ENCODE results near the gene KIF27.
"Not testable (repeated sequence)": the region's sequence is repeated elsewhere in the genome, so short reads cannot be mapped to it uniquely, and the experiment has no call there.

KIF27 gene

DNA sequence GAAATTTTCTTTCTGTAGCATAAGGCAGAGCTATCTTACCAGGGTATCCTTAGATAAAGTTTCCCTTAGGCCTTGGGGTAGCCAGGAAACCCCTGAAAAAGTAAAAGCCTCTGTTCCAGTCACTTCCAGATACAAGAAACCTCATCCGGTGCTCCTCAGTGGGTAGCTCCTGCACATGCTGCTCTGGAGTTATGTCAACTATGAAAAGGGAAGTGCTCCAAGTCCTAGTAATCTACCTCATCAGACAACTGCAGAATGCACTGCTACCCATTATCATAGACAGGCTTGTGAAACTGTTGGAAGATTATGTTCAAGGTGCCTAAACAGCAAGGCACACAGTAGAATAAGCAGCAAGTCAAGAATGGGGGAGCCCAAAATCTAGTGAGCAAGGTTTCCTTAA lies 112.0 kb downstream of the KIF27 start:
- not testable (repeated sequence) for DNase-seq

DNA sequence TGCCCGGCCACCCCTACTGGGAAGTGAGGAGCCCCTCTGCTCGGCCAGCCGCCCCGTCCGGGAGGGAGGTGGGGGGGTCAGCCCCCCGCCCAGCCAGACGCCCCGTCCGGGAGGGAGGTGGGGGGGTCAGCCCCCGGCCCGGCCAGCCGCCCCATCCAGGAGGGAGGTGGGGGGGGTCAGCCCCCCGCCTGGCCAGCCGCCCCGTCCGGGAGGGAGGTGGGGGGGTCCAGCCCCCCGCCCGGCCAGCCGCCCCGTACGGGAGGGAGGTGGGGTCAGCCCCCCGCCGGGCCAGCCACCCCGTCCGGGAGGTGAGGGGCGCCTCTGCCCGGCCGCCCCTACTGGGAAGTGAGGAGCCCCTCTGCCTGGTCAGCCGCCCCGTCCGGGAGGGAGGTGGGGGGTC lies 116.8 kb downstream of the KIF27 start:
- DNase-seq = not testable (repeated sequence)

DNA sequence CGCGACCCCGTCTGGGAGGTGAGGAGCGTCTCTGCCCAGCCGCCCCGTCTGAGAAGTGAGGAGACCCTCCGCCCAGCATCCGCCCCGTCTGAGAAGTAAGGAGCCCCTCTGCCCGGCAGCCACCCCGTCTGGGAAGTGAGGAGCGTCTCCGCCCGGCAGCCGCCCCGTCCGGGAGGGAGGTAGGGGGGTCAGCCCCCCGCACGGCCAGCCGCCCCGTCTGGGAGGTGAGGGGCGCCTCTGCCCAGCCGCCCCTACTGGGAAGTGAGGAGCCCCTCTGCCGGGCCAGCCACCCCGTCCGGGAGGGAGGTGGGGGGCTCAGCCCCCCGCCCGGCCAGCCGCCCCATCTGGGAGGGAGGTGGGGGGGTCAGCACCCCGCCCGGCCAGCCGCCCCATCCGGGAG lies 117.3 kb downstream of the KIF27 start:
- DNase-seq = not testable (repeated sequence)

DNA sequence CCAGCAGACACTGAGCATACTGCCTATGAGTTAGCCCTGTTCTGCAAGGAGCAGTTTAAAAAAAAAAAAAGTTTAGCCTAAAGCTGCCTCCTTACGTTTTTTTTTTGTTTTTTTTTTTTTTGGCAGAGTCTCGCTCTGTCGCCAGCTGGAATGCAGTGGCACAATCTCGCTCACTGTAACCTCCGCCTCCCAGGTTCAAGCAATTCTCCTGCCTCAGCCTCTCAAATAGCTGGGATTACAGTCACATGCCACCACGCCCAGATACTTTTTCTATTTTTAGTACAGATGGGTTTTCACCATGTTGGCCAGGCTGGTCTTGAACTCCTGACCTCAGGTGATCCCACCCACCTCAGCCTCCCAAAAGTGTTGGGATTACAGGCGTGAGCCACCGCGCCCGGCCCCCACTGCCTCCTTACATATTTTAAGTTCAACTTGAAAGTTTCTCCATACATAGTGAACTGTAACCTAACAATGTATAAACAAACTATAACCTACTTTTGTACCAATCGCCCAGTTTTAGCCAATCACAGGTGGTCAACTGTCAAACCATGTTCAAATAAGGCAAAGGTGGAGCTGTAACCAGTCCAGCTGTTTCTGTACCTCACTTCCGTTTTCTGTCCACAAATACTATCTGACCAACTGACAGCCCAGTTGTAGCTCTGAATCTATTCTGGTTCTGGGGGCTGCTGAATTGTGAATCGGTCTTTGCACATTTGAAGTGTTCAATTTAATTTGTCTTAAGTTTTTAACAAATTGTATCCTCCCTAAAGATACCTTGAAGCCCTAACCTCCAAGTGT lies 120.8 kb downstream of the KIF27 start:
- no peak for DNase-seq

DNA sequence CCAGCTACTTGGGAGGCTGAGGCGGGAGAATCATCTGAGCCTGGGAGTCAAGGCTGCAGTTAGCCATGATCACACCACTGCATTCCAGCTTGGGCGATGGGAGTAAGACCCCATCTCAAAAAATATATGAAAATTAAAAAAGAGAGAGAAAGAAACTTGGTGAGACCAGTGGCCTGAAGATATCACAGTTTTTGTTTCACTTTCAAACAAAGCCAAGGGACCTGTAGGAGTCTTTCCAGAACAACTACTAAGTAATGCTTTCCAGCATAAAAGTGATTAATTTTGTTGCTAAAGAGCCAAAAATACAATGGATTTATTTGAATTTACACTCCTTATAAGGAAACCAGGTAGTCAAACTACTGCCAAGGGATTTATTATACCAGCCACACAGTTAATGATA lies 127.2 kb downstream of the KIF27 start:
- DNase-seq = no peak

DNA sequence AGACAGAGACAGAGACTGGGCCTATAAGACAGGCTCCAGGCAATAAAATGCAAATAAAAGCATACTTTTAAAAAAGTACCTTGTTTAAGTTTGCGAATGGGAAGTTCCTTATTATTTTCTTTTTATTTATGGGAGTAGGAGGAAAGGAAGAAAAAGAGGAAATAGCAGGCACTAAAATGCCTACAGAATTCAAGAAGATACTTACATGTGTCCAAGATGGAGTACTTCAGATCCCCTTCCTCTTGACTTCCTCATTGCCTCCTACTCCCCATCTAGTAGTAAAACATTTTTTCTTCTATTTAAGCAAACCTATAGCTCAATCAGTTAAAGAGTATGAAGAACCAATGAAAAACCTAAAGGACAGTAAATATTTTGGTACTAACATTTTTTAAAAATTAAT lies 128.5 kb downstream of the KIF27 start:
- no peak for DNase-seq

Data from amygdala (tissue), 56 donors.